B cell (primary cell): Measurements from ENCODE around the gene KRTAP5-9. TPM values are rescaled to one million over a fixed set of nuclear protein-coding genes. Genes with fewer than 3 reads are reported as not detected.

Experiments
- ATAC-seq: fragments of 200-7000 bp; cut with Tn5 transposase; one replicate; pipeline ENCODE4 v1.10.0; 2021; ENCODE audit warnings: low read depth, mild to moderate bottlenecking, moderate number of reproducible peaks, moderate library complexity
- CTCF ChIA-PET: fragments of 350-600 bp; sonication (Branson Sonifier 250); formaldehyde crosslinking; loops from one replicate; lab custom pipeline; 2021; ENCODE audit warnings: antibody characterized with exemption, inconsistent platforms; lab: Charles Lee
- POLR2A ChIA-PET: fragments of 350-600 bp; sonication (Branson Sonifier 250); formaldehyde crosslinking; loops from one replicate; lab custom pipeline; 2021; ENCODE audit warnings: antibody characterized with exemption; lab: Charles Lee
- DNase-seq: peaks from one replicate; pipeline ENCODE4 v3.0.0; 2013
- H2AFZ ChIP-seq: 2 replicates; pipeline ENCODE4 v1.6.1; 2012; ENCODE audit warnings: mild to moderate bottlenecking, low read depth, low read length; ENCODE audit not compliant: insufficient read depth, poor library complexity, severe bottlenecking
- H3K27ac ChIP-seq, 2 donors: 1 replicate in 1 of 2; 2 replicates in 1 of 2; pipeline ENCODE4 v1.5.1; 2012 to 2013; ENCODE audit warnings: low read length in 2 of 2, mild to moderate bottlenecking in 2 of 2, moderate library complexity in 1 of 2
- H3K27me3 ChIP-seq, 4 experiments: fragments of 200-600 bp in 1 of 4; sonication (generic) in 1 of 4; replicated peaks in 1 of 4; 1 replicate in 2 of 4; 2 replicates in 2 of 4; pipeline versions ENCODE4 v1.6.1 to v1.7.0; 2013 to 2016; ENCODE audit warnings: low read length in 3 of 4, mild to moderate bottlenecking in 2 of 4, mixed read lengths in 1 of 4, moderate library complexity in 1 of 4; ENCODE audit not compliant: insufficient read depth in 4 of 4, control insufficient read depth in 3 of 4; ENCODE audit errors: control extremely low read depth in 1 of 4
- H3K36me3 ChIP-seq, 2 experiments: replicated peaks in 1 of 2; 1 replicate in 1 of 2; 2 replicates in 1 of 2; pipeline versions ENCODE4 v1.6.1 to v1.7.1; 2013; ENCODE audit warnings: low read length in 1 of 2; ENCODE audit not compliant: insufficient read depth in 2 of 2, control insufficient read depth in 1 of 2; ENCODE audit errors: control extremely low read depth in 1 of 2, extremely low read depth in 1 of 2
- H3K4me1 ChIP-seq, 2 donors: fragments of 200-600 bp in 1 of 2; sonication (generic) in 1 of 2; 1 replicate in 1 of 2; 2 replicates in 1 of 2; pipeline versions ENCODE4 v1.5.1 to v1.6.1; 2013 to 2017; ENCODE audit warnings: low read length in 2 of 2; ENCODE audit not compliant: control insufficient read depth in 2 of 2, insufficient read depth in 2 of 2
- H3K4me2 ChIP-seq: replicated peaks from 2 replicates; pipeline ENCODE3; 2012; ENCODE audit warnings: mild to moderate bottlenecking, low read depth, low read length; ENCODE audit not compliant: poor library complexity, severe bottlenecking
- H3K4me3 ChIP-seq, 5 experiments: fragments of 200-600 bp in 1 of 5; sonication (generic) in 1 of 5; 1 replicate in 3 of 5; 2 replicates in 2 of 5; pipeline versions ENCODE4 v1.5.1 to v1.7.0; 2011 to 2016; ENCODE audit warnings: low read length in 4 of 5, mild to moderate bottlenecking in 4 of 5, low read depth in 2 of 5, control low read depth in 1 of 5, moderate library complexity in 1 of 5; ENCODE audit not compliant: insufficient read depth in 1 of 5; ENCODE audit errors: control extremely low read depth in 1 of 5, extremely low read depth in 1 of 5
- H3K79me2 ChIP-seq: fragments of 200-600 bp; sonication (generic); one replicate; pipeline ENCODE4 v1.6.0; 2016; ENCODE audit warnings: low read length; ENCODE audit not compliant: control insufficient read depth, insufficient read depth
- H3K9ac ChIP-seq: fragments of 200-600 bp; sonication (generic); 2 replicates; pipeline ENCODE4 v1.6.1; 2017; ENCODE audit warnings: mild to moderate bottlenecking, low read length, moderate library complexity
- H3K9me3 ChIP-seq, 3 donors: one replicate each; pipeline versions ENCODE4 v1.6.1 to v1.7.1; 2013; ENCODE audit warnings: low read length in 2 of 3; ENCODE audit not compliant: control insufficient read depth in 2 of 3, insufficient read depth in 1 of 3; ENCODE audit errors: control extremely low read depth in 1 of 3
- H4K20me1 ChIP-seq: 2 replicates; pipeline ENCODE4 v1.6.0; 2012; ENCODE audit warnings: mild to moderate bottlenecking, low read length; ENCODE audit not compliant: insufficient read depth, control insufficient read depth, poor library complexity, severe bottlenecking
- H3K27ac Mint-ChIP-seq: one replicate; pipeline ENCODE4 v1.8.0; 2021; ENCODE audit warnings: mixed read lengths
- H3K27me3 Mint-ChIP-seq: one replicate; pipeline ENCODE4 v1.8.0; 2021; ENCODE audit warnings: mixed read lengths
- H3K4me1 Mint-ChIP-seq: one replicate; pipeline ENCODE4 v1.8.0; 2021; ENCODE audit warnings: mixed read lengths
- H3K4me3 Mint-ChIP-seq: one replicate; pipeline ENCODE4 v1.8.0; 2021; ENCODE audit warnings: mixed read lengths
- H3K9me3 Mint-ChIP-seq: one replicate; pipeline ENCODE4 v1.8.0; 2022; ENCODE audit warnings: mixed read lengths; ENCODE audit not compliant: insufficient read depth
- CTCF ChIP-seq: fragments of 200-600 bp; IDR thresholded peaks from one replicate; pipeline ENCODE4 v1.8.0; 2022; ENCODE audit warnings: antibody characterized with exemption, mild to moderate bottlenecking
- EZH2 ChIP-seq: IDR thresholded peaks from 2 replicates; pipeline ENCODE4 v1.6.1; 2012; ENCODE audit warnings: borderline replicate concordance, low read depth, mild to moderate bottlenecking, moderate library complexity, low read length; ENCODE audit not compliant: insufficient read depth, poor library complexity, severe bottlenecking
- WGBS: methylation state at CpG from one replicate; pipeline ENCODE4 v1.1.5; 2013; ENCODE audit warnings: missing lambda C conversion rate; ENCODE audit not compliant: insufficient coverage; 5-methylcytosine and 5-hydroxymethylcytosine counted together
- intact Hi-C: fragments of 100-400 bp; cut with micrococcal nuclease; formaldehyde crosslinking; loops from one replicate; pipeline ENCODE4 v1.10.0; 2022
- polyA plus RNA-seq: library from polyadenylated mRNA; depleted of rRNA; stranded (reverse); fragments of >200 nt; gene quantifications from 2 replicates; pipeline ENCODE4 v1.2.3, GENCODE V29; 2012
- total RNA-seq, 2 donors: library from RNA; stranded (reverse); fragments of 120-200 nt in 1 of 2; gene quantifications; 1 replicate in 1 of 2; 2 replicates in 1 of 2; pipeline versions ENCODE4 v1.2.3 to v1.2.4, GENCODE V29; 2013 to 2022

KRTAP5-9 gene
- total and polyA plus RNA-seq, 2 donors (not counting 1 experiment from before 2014, with no cell fraction given), result 0.34 to 0.95 TPM

- ATAC-seq, result no peak
- no peaks in the 10 kb centered on the region for H4K20me1 ChIP-seq
- H3K4me1 Mint-ChIP-seq, result peaks cover 6% of the 10 kb centered on the region
- no peak overlapping the region for H2AFZ ChIP-seq
- H3K79me2 ChIP-seq, result no peaks in the 10 kb centered on the region
- H3K4me1 ChIP-seq, result no peaks in the 10 kb centered on the region
- WGBS, result 92% methylated on average over 1 of the region's 4 CpGs
- peaks cover 23% of the 10 kb centered on the region for H3K27me3 Mint-ChIP-seq
- intact Hi-C loops, result no loop called here
- H3K4me2 ChIP-seq, result no peak overlapping the region
- no peak overlapping the region for H3K4me3 ChIP-seq
- no peak overlapping the region for H3K27ac ChIP-seq
- no peak overlapping the region for H3K9ac ChIP-seq
- peaks cover 2% of the 10 kb centered on the region for H3K9me3 Mint-ChIP-seq
- DNase-seq, result no peak
- H3K27me3 ChIP-seq, result peaks cover 0 to 9% (median 3%) of the 10 kb centered on the region in 4 experiments
- H3K27ac Mint-ChIP-seq, result no peak overlapping the region
- no peaks in the 10 kb centered on the region for H3K36me3 ChIP-seq
- TF ChIP-seq EZH2 (no peak), CTCF (no peak)
- ChIA-PET POLR2A (no interaction called here), CTCF (no interaction called here)
- no peak overlapping the region for H3K4me3 Mint-ChIP-seq
- H3K9me3 ChIP-seq, result no peaks in the 10 kb centered on the region
Measured at GRCh38 chr11:71556018-71556417, 7.8 kb downstream of the KRTAP5-9 start.

GRCh38 chr11:71557257-71557656 is 9.0 kb downstream of the KRTAP5-9 start:
- H4K20me1 ChIP-seq, result no peaks in the 10 kb centered on the region
- no peaks in the 10 kb centered on the region for H3K36me3 ChIP-seq
- H3K9me3 ChIP-seq, result no peaks in the 10 kb centered on the region
- Mint-ChIP-seq H3K9me3 (peaks cover 2% of the 10 kb centered on the region), H3K27me3 (peaks cover 30% of the 10 kb centered on the region), H3K4me1 (no peaks in the 10 kb centered on the region), H3K4me3 (no peak overlapping the region), H3K27ac (no peak overlapping the region)
- TF ChIP-seq EZH2 (no peak), CTCF (no peak)
- H3K4me1 ChIP-seq, result no peaks in the 10 kb centered on the region
- ChIA-PET POLR2A (no interaction called here), CTCF (no interaction called here)
- ATAC-seq, result no peak
- no peak overlapping the region for H3K27ac ChIP-seq
- H2AFZ ChIP-seq, result no peak overlapping the region
- no peaks in the 10 kb centered on the region for H3K79me2 ChIP-seq
- no peak overlapping the region for H3K9ac ChIP-seq
- intact Hi-C loops, result no loop called here
- no peak overlapping the region for H3K4me3 ChIP-seq
- DNase-seq, result no peak
- peaks cover 0 to 9% (median 3%) of the 10 kb centered on the region in 4 experiments for H3K27me3 ChIP-seq
- H3K4me2 ChIP-seq, result no peak overlapping the region
